GM21367 (cell line): ENCODE results near the gene STAM2.
"Not testable (repeated sequence)": the region's sequence is repeated elsewhere in the genome, so short reads cannot be mapped to it uniquely, and the experiment has no call there.

Experiments
- ATAC-seq: cut with Tn5 transposase; IDR thresholded peaks from one replicate; pipeline ENCODE4 v1.9.1; 2021; ENCODE audit not compliant: unreplicated experiment

Gene STAM2

DNA sequence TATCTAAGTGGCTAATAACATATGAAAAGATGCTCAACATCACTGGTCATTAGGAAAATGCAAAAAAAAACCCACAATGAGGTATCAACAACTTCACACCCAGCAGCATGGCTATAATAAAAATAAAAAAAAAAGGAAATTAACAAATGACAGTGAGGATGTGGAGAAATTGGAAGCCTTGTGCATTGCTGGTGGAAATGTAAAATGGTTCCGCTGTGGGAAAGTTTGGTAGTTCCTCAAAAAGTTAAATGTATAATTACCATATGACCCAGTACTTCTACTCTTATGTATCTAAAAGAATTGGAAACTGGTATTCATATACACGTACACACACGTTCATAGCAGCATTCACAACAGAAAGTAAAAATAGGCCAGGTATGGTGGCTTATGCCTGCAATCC is 61.2 kb downstream of the STAM2 start:
- ATAC-seq: no peak

DNA sequence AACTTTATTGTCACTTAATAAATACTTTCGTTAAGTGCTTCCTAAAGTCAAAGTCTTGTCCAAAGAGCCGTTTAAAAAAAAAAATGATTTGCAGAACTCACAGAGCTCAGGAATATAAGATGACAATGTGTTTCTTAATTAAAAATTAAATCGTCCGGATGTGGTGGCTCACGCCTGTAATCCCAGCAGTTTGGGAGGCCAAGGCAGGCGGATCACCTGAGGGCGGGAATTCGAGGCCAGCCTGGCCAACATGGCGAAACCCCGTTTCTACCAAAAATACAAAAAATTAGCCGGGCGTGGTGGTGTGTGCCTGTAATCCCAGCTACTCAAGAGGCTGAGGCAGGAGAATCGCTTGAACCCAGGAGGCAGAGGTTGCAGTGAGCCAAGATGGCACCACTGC is 68.4 kb downstream of the STAM2 start:
- not testable (repeated sequence) for ATAC-seq

DNA sequence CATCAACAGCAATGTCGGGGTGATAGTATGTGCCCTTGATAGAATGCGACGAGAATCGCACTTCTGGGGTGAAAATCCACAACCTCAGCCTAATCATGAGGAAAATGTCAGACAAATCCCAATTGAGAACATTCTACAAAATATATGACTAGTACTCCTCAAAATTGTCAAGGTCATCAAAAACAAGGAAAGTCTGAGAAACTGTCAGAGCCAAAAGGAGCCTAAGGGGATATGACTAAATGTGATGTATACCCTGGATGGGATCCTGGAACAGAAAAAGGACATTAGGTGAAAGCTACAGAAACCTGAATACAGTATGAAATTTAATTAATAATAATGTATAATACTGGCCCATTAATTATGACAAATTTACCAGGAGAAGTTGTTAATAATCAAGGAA is 69.1 kb downstream of the STAM2 start:
- ATAC-seq: no peak

DNA sequence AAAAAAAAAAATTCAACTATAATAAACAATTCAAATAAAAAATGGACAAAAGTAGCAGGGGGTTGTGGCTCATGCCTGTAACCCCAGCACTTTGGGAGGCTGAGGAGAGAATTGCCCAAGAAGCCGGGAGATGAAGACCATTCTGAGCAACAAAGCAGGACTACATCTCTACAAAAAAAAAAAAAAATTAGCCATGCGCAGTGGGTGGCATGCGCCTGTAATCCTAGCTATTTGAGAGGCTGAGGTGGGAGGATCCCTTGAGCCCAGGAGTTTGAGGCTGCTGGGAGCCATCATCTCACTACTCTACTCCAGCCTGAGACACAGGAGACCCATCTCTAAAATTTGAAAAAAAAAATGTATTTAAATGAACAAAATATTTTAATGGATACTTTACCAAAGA is 72.3 kb downstream of the STAM2 start:
- no peak for ATAC-seq

DNA sequence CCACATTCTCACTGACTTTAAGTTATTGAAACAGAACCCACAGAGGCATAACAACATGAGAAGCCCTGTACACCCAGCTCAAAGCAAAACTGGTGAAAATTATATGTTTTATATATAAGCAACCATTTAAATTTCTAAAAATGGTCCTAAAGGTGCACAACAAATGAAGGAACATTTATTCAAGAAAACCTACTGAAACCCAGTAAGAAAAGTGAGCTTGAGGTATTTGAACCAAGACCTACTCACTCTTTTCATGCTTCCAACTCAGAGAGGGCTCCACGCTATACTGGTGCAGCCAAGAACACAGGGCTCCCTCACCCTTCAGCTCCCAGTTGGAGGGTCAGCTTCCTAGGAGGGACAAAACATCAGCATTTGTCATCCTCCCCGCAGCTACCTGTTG is 74.6 kb downstream of the STAM2 start:
- ATAC-seq: no peak

DNA sequence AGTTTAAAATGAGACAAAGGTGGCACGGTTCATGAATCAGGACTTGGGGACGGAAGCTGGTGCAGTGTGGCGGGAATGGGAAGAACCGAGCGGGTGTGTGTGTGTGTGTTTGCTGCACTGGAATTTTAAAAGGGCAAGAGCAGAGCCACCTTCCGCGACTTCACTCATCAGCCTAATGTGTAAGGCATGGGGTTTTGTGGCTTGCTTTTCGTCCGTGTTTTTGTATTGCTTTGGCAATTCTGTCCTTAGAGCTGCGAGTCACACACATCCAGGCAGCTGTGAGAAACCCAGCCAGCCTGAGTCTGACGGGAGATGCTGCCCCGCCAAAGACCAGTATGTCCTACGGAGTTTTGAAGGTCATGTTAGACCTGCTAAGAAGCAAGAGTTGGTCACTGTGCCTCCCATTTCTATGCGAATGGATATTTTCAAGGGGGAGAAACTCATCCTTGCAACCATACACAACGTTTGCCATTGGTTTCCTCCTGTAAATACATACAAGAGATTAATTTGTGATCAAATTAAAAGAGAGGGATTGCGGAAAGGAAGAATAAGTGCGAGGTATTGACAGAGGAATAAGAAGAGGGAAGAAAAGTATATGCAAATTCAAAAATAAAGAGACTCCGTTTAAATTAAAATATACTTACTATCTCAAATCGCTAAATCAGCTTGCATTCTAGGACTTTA is 76.1 kb downstream of the STAM2 start:
- no peak for ATAC-seq

DNA sequence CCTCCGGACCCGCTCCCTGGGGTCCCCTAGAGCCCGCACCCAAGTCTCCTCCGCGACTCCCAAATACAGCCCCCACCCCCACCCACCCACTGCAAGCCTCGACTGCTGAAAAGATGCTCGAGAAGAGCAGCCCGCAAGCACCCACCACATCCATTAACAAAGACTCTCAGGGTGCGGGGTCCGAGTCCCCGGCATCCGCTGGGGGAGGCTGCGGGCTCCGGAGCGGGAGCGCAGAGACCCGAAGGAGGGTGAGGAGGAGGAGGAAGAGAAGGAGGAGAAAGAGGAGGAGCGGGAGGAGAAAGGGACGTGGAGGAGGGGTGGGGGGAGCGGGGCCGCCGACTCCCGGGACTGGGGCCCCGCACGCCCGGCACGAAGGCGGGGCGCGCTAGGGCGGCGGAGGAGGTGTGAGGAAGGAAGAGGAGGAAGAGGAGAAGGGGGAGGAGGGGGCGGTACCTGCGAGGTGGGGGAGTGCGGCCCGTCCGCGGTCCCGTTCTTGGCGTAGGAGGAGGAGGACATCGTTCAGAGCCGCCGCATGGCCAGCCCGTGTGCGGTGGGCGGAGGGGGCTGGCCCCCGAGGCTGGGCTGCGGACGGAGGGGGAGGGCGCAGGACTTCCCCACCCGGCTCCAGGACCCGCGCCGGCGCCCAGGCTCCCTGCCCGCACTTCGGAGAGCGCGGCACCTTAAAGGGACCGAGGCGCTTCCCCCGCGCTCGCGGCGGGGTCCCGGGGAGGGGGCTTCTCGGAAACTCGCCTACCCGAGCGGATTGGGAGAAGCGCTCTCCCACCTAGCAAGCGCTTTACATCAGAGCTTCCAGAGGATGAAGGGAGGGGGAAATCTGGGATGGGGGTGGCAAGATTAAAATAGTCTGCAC is 76.8 kb downstream of the STAM2 start, which contains the start of gene CACNB4:
TSS of gene CACNB4 (minus strand) at position 549 of the 871 bp plus-strand sequence.
- no peak for ATAC-seq

DNA sequence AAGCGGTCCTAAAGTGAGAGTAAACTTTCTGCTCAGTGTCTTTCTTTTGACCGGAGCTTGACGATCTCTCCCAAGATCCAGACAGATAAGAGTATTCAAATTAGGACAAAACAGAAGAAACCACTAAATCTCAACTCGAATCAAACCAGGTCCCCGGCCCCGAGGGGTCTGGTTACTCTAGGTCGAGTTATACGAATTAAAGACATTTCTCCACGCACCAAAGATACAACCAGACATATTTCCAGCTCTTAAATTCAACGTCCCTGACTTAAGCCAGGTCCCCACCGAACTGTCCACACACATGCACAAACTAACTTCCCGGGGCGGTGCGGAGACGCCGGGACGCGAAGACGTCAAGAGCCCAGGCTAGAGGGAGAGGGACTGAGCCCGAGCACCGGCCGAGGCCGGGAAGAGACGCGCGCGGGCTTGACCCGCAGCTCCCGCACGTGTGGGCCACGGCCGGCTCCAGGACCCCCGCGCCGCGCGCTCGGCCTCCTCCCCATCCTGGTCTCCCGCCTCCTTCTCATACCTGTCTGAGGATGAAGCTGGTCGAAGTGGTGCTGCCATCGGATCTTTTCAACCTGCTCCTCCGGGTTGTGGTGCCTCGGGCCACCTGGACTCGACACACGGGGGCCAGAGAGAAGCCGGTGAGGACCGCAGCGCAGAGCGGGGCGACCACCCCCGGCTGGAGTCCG is 77.6 kb downstream of the STAM2 start:
- no peak for ATAC-seq

DNA sequence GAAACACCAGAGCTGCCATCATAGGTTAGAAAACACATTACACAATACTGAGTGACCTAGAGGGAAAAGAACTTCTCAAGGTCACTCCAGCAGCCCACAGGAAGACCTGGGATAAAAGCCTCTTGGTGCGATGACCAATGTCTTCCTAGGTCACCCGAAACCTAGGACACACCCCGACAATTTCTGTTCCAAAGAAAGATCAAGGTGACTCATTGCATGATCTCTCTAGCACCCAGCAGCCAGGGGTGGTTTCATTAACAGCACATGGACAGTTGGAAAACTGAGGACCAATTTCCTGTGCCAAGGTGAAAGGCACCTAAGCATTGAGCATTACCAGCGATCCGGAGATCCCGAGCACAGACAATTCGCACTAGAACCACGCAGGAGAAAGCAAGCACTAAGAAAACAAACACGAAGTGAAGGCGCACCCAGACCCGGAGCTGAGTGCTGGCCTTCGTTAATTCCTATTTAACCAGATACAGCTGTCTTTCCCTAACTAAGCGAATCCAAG is 78.2 kb downstream of the STAM2 start:
- no peak for ATAC-seq

DNA sequence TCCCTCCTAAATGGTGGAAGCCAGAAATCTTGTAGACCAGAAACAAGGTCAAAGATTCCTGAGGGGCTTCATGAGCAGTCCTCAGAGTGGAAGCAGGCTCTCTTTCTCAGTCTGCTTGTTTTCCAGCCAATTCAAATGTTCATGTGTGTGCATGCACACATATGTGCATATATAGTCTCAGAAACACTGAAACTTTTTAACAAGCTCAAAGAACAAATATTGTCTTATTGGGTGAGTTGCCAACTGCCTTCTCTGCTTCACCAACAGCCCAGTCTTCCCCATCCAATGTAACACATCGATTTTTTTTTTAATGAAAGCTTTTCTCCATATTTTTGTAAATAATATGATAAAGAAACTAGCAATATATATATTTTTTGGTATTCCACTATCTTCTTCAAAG is 80.4 kb downstream of the STAM2 start:
- ATAC-seq: no peak

DNA sequence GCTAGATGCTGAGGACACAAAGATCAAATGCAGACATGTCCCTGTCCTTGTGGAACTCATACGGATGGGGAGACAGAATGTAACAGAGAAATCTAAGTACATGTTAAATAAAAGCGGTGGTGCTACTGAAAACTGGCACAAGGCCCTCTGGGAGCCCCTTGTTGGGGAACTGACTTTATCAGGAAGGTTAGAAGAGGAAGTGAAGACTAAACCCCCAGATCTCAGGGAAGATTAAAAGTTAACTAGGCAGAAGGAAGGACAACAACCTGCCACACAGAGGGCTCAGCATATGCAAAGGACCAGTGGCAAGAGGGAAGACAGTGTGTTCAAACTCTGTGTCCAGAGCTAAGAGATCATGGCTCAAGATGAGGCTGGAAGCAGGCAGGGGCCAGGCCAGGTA is 81.5 kb downstream of the STAM2 start:
- ATAC-seq: no peak

DNA sequence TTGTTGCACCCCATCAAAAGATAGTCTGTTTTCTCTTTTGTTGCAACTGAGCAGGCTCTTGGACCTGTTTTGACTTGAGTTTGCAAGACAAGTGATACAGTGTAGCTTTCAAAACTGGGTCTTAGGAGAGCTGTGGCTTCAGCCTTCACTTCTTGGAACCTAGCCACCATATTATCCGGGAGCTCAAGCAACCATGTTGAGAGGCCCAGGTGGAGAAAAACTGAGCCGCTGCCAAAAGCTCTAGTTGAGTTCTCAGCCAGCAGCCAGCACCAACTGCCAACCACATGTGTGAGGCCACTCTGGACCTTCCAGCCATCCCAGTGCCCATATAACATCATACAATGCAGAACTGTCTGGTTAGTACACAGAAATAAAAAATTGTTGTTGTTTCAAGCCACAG is 82.1 kb downstream of the STAM2 start:
- ATAC-seq: no peak

DNA sequence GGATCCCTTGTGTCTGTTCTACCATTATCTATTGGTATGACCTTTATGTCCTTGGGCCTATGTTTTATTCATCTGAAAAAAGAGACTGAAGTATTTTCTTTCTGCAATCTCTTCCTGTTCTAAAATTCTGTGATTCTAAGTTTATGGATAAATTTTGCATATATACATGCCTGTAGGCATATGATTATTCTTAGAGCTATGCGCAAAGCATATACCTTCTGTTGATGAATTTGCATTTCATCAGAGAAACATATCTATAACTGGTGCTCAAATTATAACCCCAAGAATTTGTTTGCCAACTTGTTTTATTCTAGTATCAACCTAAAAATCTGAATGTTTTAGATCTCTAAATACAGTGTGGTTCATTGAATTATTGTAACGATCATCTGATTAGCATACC is 83.5 kb downstream of the STAM2 start:
- ATAC-seq: no peak

DNA sequence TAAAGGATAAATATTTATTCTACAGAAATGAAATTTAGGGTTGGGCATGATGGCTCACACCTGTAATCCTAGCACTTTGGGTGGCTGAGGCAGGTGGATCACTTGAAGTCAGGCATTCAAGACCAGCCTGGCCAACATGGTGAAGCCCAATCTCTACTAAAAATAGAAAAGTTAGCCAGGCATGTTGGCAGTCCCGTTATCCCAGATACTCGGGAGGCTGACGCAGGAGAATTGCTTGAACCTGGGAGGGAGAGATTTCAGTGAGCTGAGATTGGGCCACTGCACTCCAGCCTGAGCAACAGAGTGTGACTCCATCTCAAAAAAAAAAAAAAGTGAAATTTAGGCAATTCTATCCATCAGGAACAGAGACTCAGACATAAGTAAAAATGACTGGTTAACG is 84.8 kb downstream of the STAM2 start:
- ATAC-seq: not testable (repeated sequence)

DNA sequence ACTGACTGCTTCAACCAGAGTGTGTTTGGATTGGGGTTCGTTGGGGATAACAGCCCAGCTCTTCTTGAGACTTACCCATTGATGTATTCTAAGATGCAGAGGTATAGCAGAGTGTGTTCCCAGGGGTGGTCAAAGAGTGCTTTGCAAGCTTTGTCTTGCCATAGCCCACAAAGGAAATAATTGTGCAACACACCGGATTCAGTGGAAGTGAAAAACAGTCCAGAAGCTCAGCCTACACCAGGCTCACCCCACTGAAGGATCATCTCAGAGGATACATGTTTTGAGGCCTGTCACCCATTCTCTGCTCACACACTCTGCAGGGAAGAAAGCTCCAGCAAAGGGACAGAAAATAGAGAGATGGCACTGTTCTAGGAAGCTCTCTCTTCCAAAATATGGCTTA is 86.3 kb downstream of the STAM2 start:
- ATAC-seq: no peak

DNA sequence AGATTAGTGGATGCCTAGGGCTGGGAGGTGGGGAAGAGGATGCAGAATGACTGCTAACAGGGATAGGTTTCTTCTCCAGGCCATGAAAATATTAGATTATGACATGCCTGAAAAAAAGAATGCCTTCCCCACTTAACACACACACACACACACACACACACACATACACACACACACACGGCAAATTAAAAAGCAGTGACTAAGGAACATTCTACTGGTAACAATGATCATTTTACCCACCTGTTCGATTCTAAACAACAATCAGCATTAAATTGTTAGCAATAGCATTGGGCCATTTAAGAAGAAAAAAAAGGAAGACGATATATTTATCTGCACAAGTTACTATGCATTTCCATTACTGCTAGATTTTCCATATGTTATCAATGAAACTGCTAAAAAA is 87.6 kb downstream of the STAM2 start:
- ATAC-seq: no peak

DNA sequence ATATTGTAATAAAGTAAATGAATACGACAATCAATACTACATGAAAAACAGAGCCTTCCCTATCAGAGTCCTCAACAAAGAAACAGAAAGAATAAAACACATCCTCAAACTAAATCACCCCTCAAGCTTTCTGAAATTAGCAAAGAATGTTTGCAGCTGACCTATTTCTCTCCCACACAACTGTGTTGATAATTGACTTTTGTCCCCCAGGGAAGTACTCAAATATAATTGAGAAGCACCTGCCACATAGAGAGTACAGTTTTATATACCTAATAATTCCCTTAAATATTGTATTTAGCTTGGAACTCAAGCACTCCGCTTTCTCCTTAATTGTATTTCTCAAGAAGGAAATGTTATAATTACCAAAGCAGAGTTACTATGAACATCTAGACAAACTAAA is 89.3 kb downstream of the STAM2 start:
- ATAC-seq: no peak

DNA sequence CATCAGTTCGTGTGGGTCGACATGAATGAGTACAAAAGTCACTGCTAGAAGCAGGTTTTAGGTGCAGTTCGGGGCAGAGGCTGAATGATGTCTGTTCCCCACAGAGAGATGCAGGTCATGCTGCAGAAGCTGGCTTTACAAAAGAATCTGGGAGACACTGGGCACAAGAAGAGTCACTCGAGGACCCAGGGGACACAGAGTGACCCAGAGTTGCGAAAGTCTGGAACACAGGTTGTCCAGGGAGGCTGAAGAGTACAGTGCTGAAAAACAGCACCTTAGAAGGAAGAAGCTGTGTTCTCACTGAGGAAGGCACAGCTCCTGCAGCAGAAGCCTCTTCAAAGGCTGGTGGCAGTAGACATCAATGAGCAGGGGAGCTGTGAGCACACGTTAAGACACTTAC is 91.5 kb downstream of the STAM2 start:
- ATAC-seq: no peak

DNA sequence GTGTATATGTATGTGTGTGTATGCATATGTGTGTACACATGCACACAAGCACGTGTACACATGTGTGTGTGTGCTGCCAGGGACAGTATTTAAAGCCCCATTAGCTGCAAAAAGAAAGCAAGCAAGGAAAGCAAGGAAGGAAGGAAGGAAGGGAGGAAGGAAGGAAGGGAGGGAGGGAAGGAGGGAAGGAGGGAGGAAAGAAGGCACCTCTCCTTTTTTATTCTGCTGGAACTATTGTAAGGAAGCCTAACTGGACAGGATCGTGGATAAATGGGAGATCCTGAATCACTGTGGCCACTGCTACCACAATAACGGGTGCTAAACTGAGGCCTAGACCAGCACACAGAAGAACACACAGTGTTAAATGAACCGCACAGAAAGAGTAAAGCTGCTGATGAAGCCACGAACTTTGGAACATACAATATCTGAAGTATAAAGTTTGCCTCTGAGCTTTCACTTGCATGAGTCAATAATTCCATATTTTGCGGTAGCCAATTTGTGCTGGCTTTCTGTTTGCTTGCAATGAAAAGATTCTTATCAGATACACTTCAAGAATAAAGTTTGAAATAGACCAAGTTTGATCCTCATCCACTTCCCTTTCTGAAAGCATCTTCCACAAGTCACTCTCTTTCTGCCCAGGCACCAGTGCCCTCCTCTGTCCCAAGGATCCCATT is 92.2 kb downstream of the STAM2 start:
- no peak for ATAC-seq

DNA sequence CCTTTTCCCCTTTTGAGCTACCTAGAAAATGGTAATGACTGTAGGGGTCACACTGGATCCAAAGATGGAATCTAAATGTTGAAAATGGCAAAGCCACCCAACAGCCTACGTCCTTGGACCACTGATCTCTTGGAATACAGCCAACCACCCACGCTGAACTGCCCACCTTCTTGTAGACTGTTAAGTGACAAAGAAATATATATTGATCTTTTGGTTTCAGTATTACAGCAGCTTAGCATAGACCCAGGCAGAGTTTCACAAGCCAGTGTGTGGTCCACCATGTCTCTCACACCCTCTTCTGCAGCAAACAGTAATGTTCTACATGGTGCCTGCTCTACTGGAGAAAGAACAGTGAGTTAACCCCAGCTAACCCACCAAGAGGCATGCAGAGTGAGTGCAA is 96.9 kb downstream of the STAM2 start:
- no peak for ATAC-seq

DNA sequence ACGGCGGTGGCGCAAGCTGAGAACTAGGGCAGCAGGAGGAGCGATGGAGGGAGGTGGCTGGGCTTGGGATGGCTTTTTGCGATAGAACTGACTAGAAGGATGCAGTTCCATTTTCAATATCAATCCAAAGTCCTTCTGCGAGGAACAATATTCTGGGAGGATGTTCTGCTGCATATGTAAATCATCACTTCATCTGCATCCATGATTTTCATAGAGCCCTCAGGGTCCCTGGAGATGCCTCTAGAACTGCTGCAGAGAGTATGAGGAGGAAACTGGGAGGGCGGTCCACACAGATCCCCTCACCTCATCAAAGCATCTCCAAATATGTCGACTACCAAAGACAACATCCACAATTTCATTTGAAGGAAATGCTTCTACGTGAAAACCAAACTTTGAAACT is 97.5 kb downstream of the STAM2 start:
- ATAC-seq: no peak
